HepG2 (cell line): ENCODE results near the gene LYRM1. TPM values are rescaled to one million over a fixed set of nuclear protein-coding genes. Genes with fewer than 3 reads are reported as not detected.

Experiments used
- AKAP8 ChIP-seq: sonication (generic); formaldehyde crosslinking; IDR thresholded peaks from 2 replicates; pipeline ENCODE4 v1.5.1; 2020; ENCODE audit warnings: mild to moderate bottlenecking, missing genetic modification reagents
- CSRNP2 ChIP-seq: sonication (generic); formaldehyde crosslinking; conservative IDR thresholded peaks from 2 replicates; pipeline ENCODE4 v1.8.0; 2022; ENCODE audit warnings: low read depth, missing genetic modification reagents
- DR1 ChIP-seq: sonication (generic); formaldehyde crosslinking; IDR thresholded peaks from 2 replicates; pipeline ENCODE4 v1.8.0; 2021; ENCODE audit warnings: mild to moderate bottlenecking, missing genetic modification reagents, inconsistent platforms
- EEA1 ChIP-seq: sonication (generic); formaldehyde crosslinking; IDR thresholded peaks from 2 replicates; pipeline ENCODE4 v1.5.1; 2020; ENCODE audit warnings: mild to moderate bottlenecking, missing genetic modification reagents, borderline replicate concordance
- EED ChIP-seq: sonication (generic); formaldehyde crosslinking; IDR thresholded peaks from 2 replicates; pipeline ENCODE4 v1.5.0; 2020; ENCODE audit warnings: mild to moderate bottlenecking, missing genetic modification reagents
- KLF13 ChIP-seq: sonication (generic); formaldehyde crosslinking; IDR thresholded peaks from 2 replicates; pipeline ENCODE4 v1.4.0; 2020; ENCODE audit warnings: mild to moderate bottlenecking, missing genetic modification reagents
- MTA1 ChIP-seq: sonication (generic); formaldehyde crosslinking; IDR thresholded peaks from 2 replicates; pipeline ENCODE4 v1.4.0; 2020; ENCODE audit warnings: missing genetic modification reagents, mild to moderate bottlenecking, borderline replicate concordance
- MYNN ChIP-seq: sonication (generic); formaldehyde crosslinking; IDR thresholded peaks from 2 replicates; pipeline ENCODE4 v1.4.0; 2020; ENCODE audit warnings: mild to moderate bottlenecking, low read depth, missing genetic modification reagents
- PLRG1 ChIP-seq: fragments of 450-650 bp; conservative IDR thresholded peaks from 2 replicates; pipeline ENCODE4 v1.6.1; 2016
- RFXAP ChIP-seq: sonication (generic); formaldehyde crosslinking; IDR thresholded peaks from 2 replicates; pipeline ENCODE4 v1.4.0; 2020; ENCODE audit warnings: missing genetic modification reagents, borderline replicate concordance
- SOX6 ChIP-seq, 2 experiments: fragments of 450-650 bp in 1 of 2; sonication (generic) in 1 of 2; formaldehyde crosslinking in 1 of 2; IDR thresholded peaks; 2 replicates each; pipeline versions ENCODE4 v1.4.0 to v1.6.1; 2017 to 2020; ENCODE audit warnings: antibody characterized with exemption in 1 of 2, mild to moderate bottlenecking in 1 of 2, missing genetic modification reagents in 1 of 2
- SSRP1 ChIP-seq: IDR thresholded peaks from 2 replicates; pipeline ENCODE4 v1.6.1; 2016; ENCODE audit warnings: control low read depth
- TEF ChIP-seq: sonication (generic); formaldehyde crosslinking; IDR thresholded peaks from 2 replicates; pipeline ENCODE4 v1.5.0; 2020; ENCODE audit warnings: missing genetic modification reagents
- U2AF2 ChIP-seq: fragments of 200-400 bp; formaldehyde crosslinking; IDR thresholded peaks from 2 replicates; pipeline ENCODE4 v1.6.1; 2017; ENCODE audit warnings: low read depth, mild to moderate bottlenecking, low read length
- ZBTB40 ChIP-seq, 2 experiments: fragments of 450-650 bp in 1 of 2; sonication (generic) in 1 of 2; formaldehyde crosslinking in 1 of 2; IDR thresholded peaks; 2 replicates each; pipeline versions ENCODE4 v1.6.1 to v1.8.0; 2016 to 2022; ENCODE audit warnings: antibody characterized with exemption in 1 of 2, mild to moderate bottlenecking in 1 of 2, missing genetic modification reagents in 1 of 2
- ZMAT3 ChIP-seq: sonication (generic); formaldehyde crosslinking; conservative IDR thresholded peaks from 2 replicates; pipeline ENCODE4 v1.7.0; 2021; ENCODE audit warnings: missing genetic modification reagents
- ZNF3 ChIP-seq: IDR thresholded peaks from 2 replicates; pipeline ENCODE4 v1.7.0; 2017; ENCODE audit warnings: inconsistent platforms
- ZNF543 ChIP-seq: sonication (generic); formaldehyde crosslinking; IDR thresholded peaks from 2 replicates; pipeline ENCODE4 v1.4.0; 2020; ENCODE audit warnings: mild to moderate bottlenecking, missing genetic modification reagents
- ZSCAN9 ChIP-seq: IDR thresholded peaks from 2 replicates; pipeline ENCODE4 v1.6.1; 2016; ENCODE audit warnings: borderline replicate concordance
- polyA plus RNA-seq, 8 experiments: library from polyadenylated mRNA; depleted of rRNA in 3 of 8; stranded (reverse) in 7 of 8; unstranded in 1 of 8; fragments of >200 nt; fragmentation: Illumina TruSeq in 4 of 8; extraction: Trizol in 4 of 8; gene quantifications; 2 replicates each; pipeline versions ENCODE4 v1.2.1 to v1.2.3, GENCODE V29; 2011 to 2016; ENCODE audit warnings: low read depth in 4 of 8, missing spikeins in 1 of 8, mixed read lengths in 1 of 8; ENCODE audit not compliant: insufficient read depth in 1 of 8
- total RNA-seq, 5 experiments: library from RNA; depleted of rRNA; stranded (reverse); fragments of >200 nt; fragmentation: Illumina TruSeq; extraction: Trizol; gene quantifications; 2 replicates each; pipeline ENCODE4 v1.2.3, GENCODE V29; 2016; ENCODE audit warnings: low read depth in 1 of 5

LYRM1 gene
- total and polyA plus RNA-seq, 2 of the 13 experiments (the other 11 are each of a cell fraction or from before 2014, with no cell fraction given): 59.2 to 82.6 TPM

- TF ChIP-seq ZBTB40 (IDR thresholded peaks at IDR 0.05): no peak
- no peak for TF ChIP-seq ZBTB40 (CRISPR knock-in tag; IDR thresholded peaks at IDR 0.05)
- no peak for TF ChIP-seq MTA1 (CRISPR knock-in tag)
- no peak for TF ChIP-seq DR1 (CRISPR knock-in tag)
- TF ChIP-seq KLF13 (CRISPR knock-in tag): peak; percentile 67; the same call in 1 of the 2 replicates
- TF ChIP-seq TEF: no peak
- TF ChIP-seq PLRG1: no peak
- no peak for TF ChIP-seq CSRNP2
- TF ChIP-seq SOX6 (IDR thresholded peaks at IDR 0.05): no peak
- TF ChIP-seq SOX6 (CRISPR knock-in tag; IDR thresholded peaks at IDR 0.05): peak; percentile 71
- peak; percentile 87; the same call in 1 of the 2 replicates for TF ChIP-seq EEA1
- TF ChIP-seq EED: peak; percentile 91
- TF ChIP-seq AKAP8 (CRISPR knock-in tag): 0 out of 2 replicates have a peak, but pooled peaks have one; percentile 13
- TF ChIP-seq ZSCAN9 (CRISPR knock-in tag): no peak
- no peak for TF ChIP-seq SSRP1
- no peak for TF ChIP-seq U2AF2
- peak; percentile 46; the same call in 1 of the 2 replicates for TF ChIP-seq ZNF543
- no peak for TF ChIP-seq RFXAP (CRISPR knock-in tag)
- peak; percentile 31; the same call in 1 of the 2 replicates for TF ChIP-seq MYNN (CRISPR knock-in tag)
- TF ChIP-seq ZMAT3 (CRISPR knock-in tag): peak; percentile 87
- TF ChIP-seq ZNF3: no peak
These were observed 883 bp upstream of the LYRM1 start (continued) for GRCh38 chr16:20899477-20900298.
